Neuronal stem cell (in vitro differentiated cells): ENCODE data around the gene CAMTA1.

ENCODE experiments used
- DNase-seq: peaks from one replicate; pipeline ENCODE4 v3.0.0-alpha.2; 2013; ENCODE audit warnings: low spot score
- H2AFZ ChIP-seq: one replicate; pipeline ENCODE4 v1.6.1; 2013; ENCODE audit warnings: mild to moderate bottlenecking, low read length, inconsistent platforms
- H2AK5ac ChIP-seq: 2 replicates; pipeline ENCODE4 v1.6.1; 2013; ENCODE audit warnings: low read depth, mild to moderate bottlenecking, inconsistent platforms, low read length, moderate library complexity, mixed read lengths
- H2BK120ac ChIP-seq: 2 replicates; pipeline ENCODE4 v1.6.1; 2013; ENCODE audit warnings: low read depth, mild to moderate bottlenecking, inconsistent platforms, low read length, moderate library complexity, mixed read lengths
- H2BK12ac ChIP-seq: one replicate; pipeline ENCODE4 v1.6.1; 2013; ENCODE audit warnings: low read length, inconsistent platforms
- H2BK15ac ChIP-seq: 2 replicates; pipeline ENCODE4 v1.6.1; 2013; ENCODE audit warnings: mild to moderate bottlenecking, low read length, inconsistent platforms, mixed read lengths
- H2BK5ac ChIP-seq: one replicate; pipeline ENCODE4 v1.6.1; 2013; ENCODE audit warnings: inconsistent platforms, mild to moderate bottlenecking, low read length, moderate library complexity
- H3K14ac ChIP-seq: one replicate; pipeline ENCODE4 v1.6.1; 2013; ENCODE audit warnings: low read length, inconsistent platforms
- H3K18ac ChIP-seq: 2 replicates; pipeline ENCODE4 v1.6.1; 2013; ENCODE audit warnings: low read length, inconsistent platforms
- H3K23ac ChIP-seq: 2 replicates; pipeline ENCODE4 v1.6.1; 2013; ENCODE audit warnings: low read depth, mild to moderate bottlenecking, mixed read lengths, low read length, inconsistent platforms; ENCODE audit not compliant: poor library complexity
- H3K27ac ChIP-seq: replicated peaks from 3 replicates; pipeline ENCODE4 v1.5.1; 2013; ENCODE audit warnings: low read length, inconsistent platforms
- H3K27me3 ChIP-seq, 3 experiments: 2 replicates each; pipeline ENCODE4 v1.6.1; 2013; ENCODE audit warnings: low read length in 3 of 3, mild to moderate bottlenecking in 2 of 3, inconsistent platforms in 1 of 3, low read depth in 1 of 3, mixed read lengths in 1 of 3, moderate library complexity in 1 of 3; ENCODE audit not compliant: control insufficient read depth in 3 of 3, insufficient read depth in 3 of 3
- H3K36me3 ChIP-seq, 2 donors: replicated peaks in 1 of 2; 2 replicates each; pipeline ENCODE4 v1.6.1; 2013; ENCODE audit warnings: low read length in 2 of 2; ENCODE audit not compliant: control insufficient read depth in 2 of 2, insufficient read depth in 2 of 2
- H3K4ac ChIP-seq: 2 replicates; pipeline ENCODE4 v1.6.1; 2013; ENCODE audit warnings: inconsistent platforms, mild to moderate bottlenecking, low read length, moderate library complexity
- H3K4me1 ChIP-seq, 2 donors: 1 replicate in 1 of 2; 2 replicates in 1 of 2; pipeline ENCODE4 v1.6.1; 2013; ENCODE audit warnings: low read length in 2 of 2, low read depth in 1 of 2; ENCODE audit not compliant: control insufficient read depth in 2 of 2, insufficient read depth in 1 of 2
- H3K4me2 ChIP-seq: one replicate; pipeline ENCODE4 v1.6.1; 2013; ENCODE audit warnings: mild to moderate bottlenecking, low read length, inconsistent platforms; ENCODE audit not compliant: insufficient read depth, poor library complexity, severe bottlenecking
- H3K4me3 ChIP-seq, 2 donors: 2 replicates each; pipeline ENCODE4 v1.5.1; 2013; ENCODE audit warnings: low read length in 2 of 2, mild to moderate bottlenecking in 2 of 2, inconsistent platforms in 1 of 2, moderate library complexity in 1 of 2
- H3K79me1 ChIP-seq: one replicate; pipeline ENCODE4 v1.6.1; 2013; ENCODE audit warnings: low read depth, mild to moderate bottlenecking, inconsistent platforms, low read length, moderate library complexity
- H3K9ac ChIP-seq: one replicate; pipeline ENCODE4 v1.6.1; 2013; ENCODE audit warnings: mild to moderate bottlenecking, low read depth, low read length, inconsistent platforms; ENCODE audit not compliant: poor library complexity
- H3K9me3 ChIP-seq, 2 donors: replicated peaks in 1 of 2; 2 replicates each; pipeline versions ENCODE3 to v1.6.1; 2013; ENCODE audit warnings: low read length in 2 of 2, mild to moderate bottlenecking in 2 of 2, inconsistent platforms in 1 of 2, low read depth in 1 of 2, mixed read lengths in 1 of 2, moderate library complexity in 1 of 2; ENCODE audit not compliant: control insufficient read depth in 2 of 2, insufficient read depth in 1 of 2
- H4K8ac ChIP-seq: one replicate; pipeline ENCODE4 v1.6.1; 2013; ENCODE audit warnings: low read depth, mild to moderate bottlenecking, inconsistent platforms, low read length, moderate library complexity
- H4K91ac ChIP-seq: one replicate; pipeline ENCODE4 v1.6.1; 2013; ENCODE audit warnings: low read length, low read depth, mild to moderate bottlenecking, inconsistent platforms; ENCODE audit not compliant: poor library complexity
- WGBS, 2 donors: extraction: QIAGEN DNeasy Blood & Tissue Kit; methylation state at CpG; one replicate each; pipeline ENCODE4 v1.1.7; 2013; ENCODE audit warnings: missing lambda C conversion rate in 2 of 2, mixed read lengths in 1 of 2; ENCODE audit not compliant: insufficient read length in 2 of 2, insufficient replicate concordance in 1 of 2; ENCODE audit errors: extremely low coverage in 2 of 2; 5-methylcytosine and 5-hydroxymethylcytosine counted together

The CAMTA1 gene

DNA sequence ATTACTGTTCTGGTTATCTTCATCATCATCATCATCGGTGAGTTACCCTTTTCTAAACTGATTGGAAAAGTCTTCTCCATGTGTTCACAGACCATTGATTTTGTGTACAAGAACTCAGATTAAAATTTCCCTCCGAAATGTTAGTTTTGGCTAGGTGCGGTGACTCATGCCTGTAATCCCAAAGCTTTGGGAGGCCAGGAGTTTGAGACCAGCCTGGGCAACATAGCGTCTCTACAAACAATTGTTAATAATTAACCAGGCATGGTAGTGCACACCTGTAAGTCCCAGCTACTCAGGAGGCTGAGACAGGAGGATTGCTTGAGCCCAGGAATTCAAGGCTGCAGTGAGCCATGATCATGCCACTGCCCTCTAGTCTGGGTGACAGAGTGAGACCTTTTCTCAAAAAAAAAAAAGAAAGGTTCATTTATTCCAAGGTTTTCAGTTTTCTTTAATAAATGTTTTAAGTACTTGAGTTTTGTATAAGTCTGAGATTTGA, 992.9 kb downstream of the CAMTA1 start:
- H3K9ac ChIP-seq: no peak overlapping the region
- H2BK12ac ChIP-seq: no peak overlapping the region
- no peak overlapping the region for H3K23ac ChIP-seq
- no peak overlapping the region for H3K4ac ChIP-seq
- H2BK5ac ChIP-seq: no peak overlapping the region
- no peaks in the 10 kb centered on the region for H3K4me1 ChIP-seq
- H3K18ac ChIP-seq: no peak overlapping the region
- no peaks in the 10 kb centered on the region for H3K27me3 ChIP-seq
- H3K4me2 ChIP-seq: no peak overlapping the region
- no peak overlapping the region for H4K8ac ChIP-seq
- no peak overlapping the region for H3K14ac ChIP-seq
- no peak overlapping the region for H2AK5ac ChIP-seq
- H2BK15ac ChIP-seq: no peak overlapping the region
- H2AFZ ChIP-seq: no peak overlapping the region
- no peak for DNase-seq
- no peak overlapping the region for H3K4me3 ChIP-seq
- H4K91ac ChIP-seq: no peak overlapping the region
- peaks cover 1% of the 10 kb centered on the region for H3K79me1 ChIP-seq
- no peak overlapping the region for H2BK120ac ChIP-seq
- WGBS, 2 donors: no CpG with 5 or more reads among the region's 4 CpGs
- no peaks in the 10 kb centered on the region for H3K9me3 ChIP-seq
- peaks cover 23 to 85% of the 10 kb centered on the region in 2 donors for H3K36me3 ChIP-seq
- H3K27ac ChIP-seq: no peak overlapping the region

DNA sequence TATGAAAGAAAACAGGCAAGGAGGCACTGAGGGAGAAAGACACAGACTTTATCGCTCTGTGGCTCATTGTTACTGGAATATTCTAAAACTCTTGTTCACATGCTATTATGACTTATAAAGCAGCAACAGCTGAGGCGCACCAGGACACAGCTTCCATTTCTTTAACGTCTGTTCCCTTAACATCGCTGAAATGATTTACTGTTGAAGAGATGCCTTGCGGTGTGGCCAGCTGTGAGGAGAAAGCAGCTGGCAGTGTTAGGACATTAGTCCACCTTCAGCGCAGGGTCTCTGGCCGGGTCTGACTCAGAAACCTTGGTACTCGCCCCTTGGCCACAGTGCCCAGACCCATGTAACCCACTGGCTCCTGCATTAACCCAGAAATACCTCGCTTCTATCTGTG, 995.7 kb downstream of the CAMTA1 start:
- no peak overlapping the region for H3K4me2 ChIP-seq
- no peak overlapping the region for H3K4ac ChIP-seq
- H3K9ac ChIP-seq: no peak overlapping the region
- H2AFZ ChIP-seq: no peak overlapping the region
- WGBS, 2 donors: no CpG with 5 or more reads among the region's 9 CpGs
- no peak overlapping the region for H2BK12ac ChIP-seq
- no peak overlapping the region for H2AK5ac ChIP-seq
- no peak overlapping the region for H2BK120ac ChIP-seq
- H4K8ac ChIP-seq: no peak overlapping the region
- no peak overlapping the region for H3K27ac ChIP-seq
- no peak overlapping the region for H4K91ac ChIP-seq
- no peak overlapping the region for H3K4me3 ChIP-seq
- H2BK15ac ChIP-seq: no peak overlapping the region
- no peak overlapping the region for H3K14ac ChIP-seq
- no peaks in the 10 kb centered on the region for H3K79me1 ChIP-seq
- H3K4me1 ChIP-seq: no peaks in the 10 kb centered on the region
- peaks cover 5 to 9% of the 10 kb centered on the region in 2 donors for H3K9me3 ChIP-seq
- no peak overlapping the region for H3K18ac ChIP-seq
- H3K36me3 ChIP-seq: peaks cover 20 to 65% of the 10 kb centered on the region in 2 donors
- no peak overlapping the region for H3K23ac ChIP-seq
- no peak overlapping the region for H2BK5ac ChIP-seq
- no peaks in the 10 kb centered on the region for H3K27me3 ChIP-seq
- DNase-seq: no peak

DNA sequence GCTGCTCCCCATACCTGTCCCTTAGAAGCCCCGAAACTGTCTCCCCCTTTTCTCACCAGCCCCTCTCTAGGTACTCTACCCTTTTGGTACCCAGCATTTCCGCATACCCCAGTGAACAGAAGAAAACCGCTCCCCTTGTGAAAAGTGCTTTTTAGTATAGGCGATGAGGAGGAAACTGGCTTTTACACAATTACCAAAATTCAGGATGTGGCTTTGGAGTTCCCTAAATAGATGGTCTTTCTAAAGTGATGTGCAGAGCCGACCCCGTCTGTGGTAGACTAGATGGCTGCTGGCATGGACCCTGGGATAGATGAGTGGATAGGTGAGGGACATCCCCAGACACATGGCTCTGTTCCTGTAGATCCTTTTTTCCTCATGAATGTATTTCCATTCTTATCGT, 996.2 kb downstream of the CAMTA1 start:
- no peak overlapping the region for H2BK12ac ChIP-seq
- H3K27ac ChIP-seq: no peak overlapping the region
- H3K36me3 ChIP-seq: peaks cover 20 to 62% of the 10 kb centered on the region in 2 donors

DNA sequence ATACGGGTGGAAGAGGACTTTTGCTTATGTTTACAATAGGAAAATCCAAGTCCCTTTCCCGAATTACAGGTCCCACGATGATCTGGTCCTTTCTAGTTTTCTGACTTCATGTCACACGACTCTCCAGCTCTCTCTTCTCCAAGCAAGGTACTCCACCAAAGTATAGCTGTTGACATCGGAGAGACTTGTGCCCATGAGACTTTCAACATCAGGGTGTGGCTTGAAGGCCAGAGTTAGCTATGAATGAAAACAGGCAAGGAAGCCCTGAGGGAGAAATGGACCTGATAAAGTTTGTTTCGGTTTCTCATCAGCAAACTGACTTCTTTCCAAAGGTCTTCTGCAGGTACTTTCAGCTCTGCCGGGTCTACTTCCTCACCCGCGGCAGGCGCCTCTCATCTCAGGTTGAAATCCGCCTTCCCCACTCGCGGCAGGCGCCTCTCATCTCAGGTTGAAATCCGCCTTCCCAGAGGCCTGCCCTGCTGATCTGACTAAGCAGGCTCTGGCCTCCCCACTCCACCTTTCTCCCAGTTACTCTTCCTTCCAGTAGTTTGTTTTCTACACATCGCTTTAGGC, 996.8 kb downstream of the CAMTA1 start:
- no CpG with 5 or more reads among the region's 16 CpGs for WGBS, 2 donors

More for the DNA sequence above, 996.2 kb downstream of the CAMTA1 start:
- H3K23ac ChIP-seq: no peak overlapping the region
- H4K8ac ChIP-seq: no peak overlapping the region
- DNase-seq: no peak
- no peak overlapping the region for H2BK5ac ChIP-seq
- H2BK15ac ChIP-seq: no peak overlapping the region
- no peak overlapping the region for H2AK5ac ChIP-seq
- H4K91ac ChIP-seq: no peak overlapping the region
- H3K4me2 ChIP-seq: no peak overlapping the region
- no peak overlapping the region for H3K4ac ChIP-seq
- no peak overlapping the region for H3K18ac ChIP-seq
- peaks cover 5 to 9% of the 10 kb centered on the region in 2 donors for H3K9me3 ChIP-seq
- H2BK120ac ChIP-seq: no peak overlapping the region
- no peaks in the 10 kb centered on the region for H3K4me1 ChIP-seq
- no peaks in the 10 kb centered on the region for H3K27me3 ChIP-seq
- H3K79me1 ChIP-seq: no peaks in the 10 kb centered on the region
- H3K14ac ChIP-seq: no peak overlapping the region
- no CpG with 5 or more reads among the region's 7 CpGs for WGBS, 2 donors
- H3K4me3 ChIP-seq: no peak overlapping the region
- no peak overlapping the region for H3K9ac ChIP-seq
- H2AFZ ChIP-seq: no peak overlapping the region

More for the DNA sequence above, 996.8 kb downstream of the CAMTA1 start:
- H3K9me3 ChIP-seq: peaks cover 5 to 9% of the 10 kb centered on the region in 2 donors
- no peak overlapping the region for H3K14ac ChIP-seq
- no peak overlapping the region for H2BK120ac ChIP-seq
- H3K4me1 ChIP-seq: no peaks in the 10 kb centered on the region
- no peak overlapping the region for H3K18ac ChIP-seq
- H3K23ac ChIP-seq: no peak overlapping the region
- no peak overlapping the region for H3K9ac ChIP-seq
- H3K4ac ChIP-seq: no peak overlapping the region
- H2BK12ac ChIP-seq: no peak overlapping the region
- no peak overlapping the region for H4K8ac ChIP-seq
- DNase-seq: no peak
- no peak overlapping the region for H2AK5ac ChIP-seq
- peaks cover 19 to 62% of the 10 kb centered on the region in 2 donors for H3K36me3 ChIP-seq
- H3K27ac ChIP-seq: no peak overlapping the region
- no peaks in the 10 kb centered on the region for H3K27me3 ChIP-seq
- H2BK15ac ChIP-seq: no peak overlapping the region
- no peaks in the 10 kb centered on the region for H3K79me1 ChIP-seq
- H2BK5ac ChIP-seq: no peak overlapping the region
- no peak overlapping the region for H3K4me2 ChIP-seq
- no peak overlapping the region for H4K91ac ChIP-seq
- no peak overlapping the region for H3K4me3 ChIP-seq
- H2AFZ ChIP-seq: no peak overlapping the region
